Measurements from ENCODE around the gene PTPRA. TPM values are rescaled to one million over a fixed set of nuclear protein-coding genes. Genes with fewer than 3 reads are reported as not detected.
"Not testable (repeated sequence)": the region's sequence is repeated elsewhere in the genome, so short reads cannot be mapped to it uniquely, and the experiment has no call there.

Gene PTPRA, protein sequence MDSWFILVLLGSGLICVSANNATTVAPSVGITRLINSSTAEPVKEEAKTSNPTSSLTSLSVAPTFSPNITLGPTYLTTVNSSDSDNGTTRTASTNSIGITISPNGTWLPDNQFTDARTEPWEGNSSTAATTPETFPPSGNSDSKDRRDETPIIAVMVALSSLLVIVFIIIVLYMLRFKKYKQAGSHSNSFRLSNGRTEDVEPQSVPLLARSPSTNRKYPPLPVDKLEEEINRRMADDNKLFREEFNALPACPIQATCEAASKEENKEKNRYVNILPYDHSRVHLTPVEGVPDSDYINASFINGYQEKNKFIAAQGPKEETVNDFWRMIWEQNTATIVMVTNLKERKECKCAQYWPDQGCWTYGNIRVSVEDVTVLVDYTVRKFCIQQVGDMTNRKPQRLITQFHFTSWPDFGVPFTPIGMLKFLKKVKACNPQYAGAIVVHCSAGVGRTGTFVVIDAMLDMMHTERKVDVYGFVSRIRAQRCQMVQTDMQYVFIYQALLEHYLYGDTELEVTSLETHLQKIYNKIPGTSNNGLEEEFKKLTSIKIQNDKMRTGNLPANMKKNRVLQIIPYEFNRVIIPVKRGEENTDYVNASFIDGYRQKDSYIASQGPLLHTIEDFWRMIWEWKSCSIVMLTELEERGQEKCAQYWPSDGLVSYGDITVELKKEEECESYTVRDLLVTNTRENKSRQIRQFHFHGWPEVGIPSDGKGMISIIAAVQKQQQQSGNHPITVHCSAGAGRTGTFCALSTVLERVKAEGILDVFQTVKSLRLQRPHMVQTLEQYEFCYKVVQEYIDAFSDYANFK
- 54.3 to 68.4 TPM (median 54.3 TPM) in 3 replicates for total RNA-seq
- long read RNA-seq, transcript PTPRA-205 (24 exons, 3,337 nt), result minor isoform, 5 of 207 reads
- long read RNA-seq, transcript PTPRA-201 (23 exons, 3,725 nt), result major isoform, 123 of 207 reads
- long read RNA-seq, partial matches to known transcripts, result 8 of 207 reads
- long read RNA-seq, other reads (novel, unspliced or antisense), result 70 of 207 reads

DNA sequence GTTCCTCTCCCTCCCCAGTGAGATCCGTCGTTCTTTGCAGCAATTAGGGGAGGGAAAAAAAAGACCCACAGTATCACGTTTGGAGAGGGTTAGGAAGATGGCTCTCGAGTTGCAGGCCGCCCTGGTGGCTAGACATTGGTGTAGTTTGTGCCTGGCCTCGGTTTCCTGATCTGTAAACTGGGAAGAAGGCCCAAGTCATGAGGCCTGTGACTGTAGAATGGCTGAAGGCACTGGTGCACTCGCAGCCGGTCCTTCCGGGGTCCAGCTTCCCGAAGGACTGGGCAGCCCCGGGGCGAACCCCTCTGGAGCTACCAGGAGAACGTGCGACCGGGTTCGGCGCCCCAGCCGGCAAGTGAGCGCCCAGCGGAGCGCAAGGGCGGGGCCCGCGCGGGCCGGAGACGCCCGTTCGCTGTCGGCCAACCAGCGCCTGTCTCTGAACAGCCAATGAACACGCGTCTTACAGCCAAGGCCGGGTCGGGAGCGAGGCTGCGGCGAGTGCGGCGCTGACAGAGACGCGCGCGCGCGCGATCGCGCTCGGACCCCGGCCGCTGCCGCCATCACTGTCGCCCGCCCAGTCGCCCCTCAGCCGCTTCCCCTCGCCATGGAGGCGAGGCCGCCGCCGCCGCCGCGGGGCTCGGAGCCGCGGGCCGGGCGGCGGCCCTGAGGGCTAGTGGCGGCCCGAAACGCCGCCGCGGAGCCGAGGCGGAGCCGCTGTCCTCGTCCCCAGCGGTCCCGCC is at the start of gene PTPRA:
Gene PTPRA (plus strand): TSS at position 472 of the 737 bp plus-strand sequence. CDS start 90,797 bp downstream, outside the sequence.
- Mint-ChIP-seq H3K4me1 (ENCODE audit: low read depth) (peaks cover 49% of the 10 kb centered on the region), H3K9me3 (ENCODE audit: low read depth) (no peaks in the 10 kb centered on the region), H3K36me3 (ENCODE audit: low read depth) (no peaks in the 10 kb centered on the region), H3K27ac (ENCODE audit: unreplicated experiment) (peak within 1 kb of the TSS; percentile 81), H3K4me3 (ENCODE audit: unreplicated experiment) (peak within 1 kb of the TSS; percentile 90), H3K27me3 (ENCODE audit: low read depth) (no peaks in the 10 kb centered on the region)
- TF ChIP-seq, protein P1, sequence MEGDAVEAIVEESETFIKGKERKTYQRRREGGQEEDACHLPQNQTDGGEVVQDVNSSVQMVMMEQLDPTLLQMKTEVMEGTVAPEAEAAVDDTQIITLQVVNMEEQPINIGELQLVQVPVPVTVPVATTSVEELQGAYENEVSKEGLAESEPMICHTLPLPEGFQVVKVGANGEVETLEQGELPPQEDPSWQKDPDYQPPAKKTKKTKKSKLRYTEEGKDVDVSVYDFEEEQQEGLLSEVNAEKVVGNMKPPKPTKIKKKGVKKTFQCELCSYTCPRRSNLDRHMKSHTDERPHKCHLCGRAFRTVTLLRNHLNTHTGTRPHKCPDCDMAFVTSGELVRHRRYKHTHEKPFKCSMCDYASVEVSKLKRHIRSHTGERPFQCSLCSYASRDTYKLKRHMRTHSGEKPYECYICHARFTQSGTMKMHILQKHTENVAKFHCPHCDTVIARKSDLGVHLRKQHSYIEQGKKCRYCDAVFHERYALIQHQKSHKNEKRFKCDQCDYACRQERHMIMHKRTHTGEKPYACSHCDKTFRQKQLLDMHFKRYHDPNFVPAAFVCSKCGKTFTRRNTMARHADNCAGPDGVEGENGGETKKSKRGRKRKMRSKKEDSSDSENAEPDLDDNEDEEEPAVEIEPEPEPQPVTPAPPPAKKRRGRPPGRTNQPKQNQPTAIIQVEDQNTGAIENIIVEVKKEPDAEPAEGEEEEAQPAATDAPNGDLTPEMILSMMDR (IDR thresholded peaks at IDR 0.05), result no peak
- DNase-seq (ENCODE audit: low spot score), result peak; percentile 96

DNA sequence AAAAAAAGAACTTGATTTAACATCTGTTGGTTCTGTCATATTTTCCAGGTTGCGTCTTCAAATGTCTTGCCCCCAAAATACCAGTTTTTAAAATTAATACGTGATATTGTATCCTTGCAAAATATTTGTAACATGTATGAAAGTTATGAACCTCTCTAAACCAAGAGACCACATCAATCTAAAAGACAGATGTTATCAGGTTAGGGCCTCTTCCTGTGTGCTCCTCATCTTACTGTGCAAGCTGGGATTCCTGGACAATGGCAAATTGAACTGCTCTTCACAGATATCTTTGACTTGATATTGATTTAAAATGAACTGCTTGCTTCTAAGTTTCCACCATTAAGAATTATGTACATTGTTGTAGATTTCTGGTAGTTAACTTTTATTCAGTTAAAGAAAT is 47.5 kb upstream of the PTPRA start:
- Mint-ChIP-seq H3K36me3 (ENCODE audit: low read depth) (no peaks in the 10 kb centered on the region), H3K27ac (ENCODE audit: unreplicated experiment) (no peak overlapping the region), H3K27me3 (ENCODE audit: low read depth) (peaks cover 8% of the 10 kb centered on the region), H3K4me1 (ENCODE audit: low read depth) (peaks cover 6% of the 10 kb centered on the region), H3K4me3 (ENCODE audit: unreplicated experiment) (no peak overlapping the region), H3K9me3 (ENCODE audit: low read depth) (peaks cover 3% of the 10 kb centered on the region)
- no peak for DNase-seq (ENCODE audit: low spot score)
- TF ChIP-seq, protein P1 (IDR thresholded peaks at IDR 0.05), result no peak

DNA sequence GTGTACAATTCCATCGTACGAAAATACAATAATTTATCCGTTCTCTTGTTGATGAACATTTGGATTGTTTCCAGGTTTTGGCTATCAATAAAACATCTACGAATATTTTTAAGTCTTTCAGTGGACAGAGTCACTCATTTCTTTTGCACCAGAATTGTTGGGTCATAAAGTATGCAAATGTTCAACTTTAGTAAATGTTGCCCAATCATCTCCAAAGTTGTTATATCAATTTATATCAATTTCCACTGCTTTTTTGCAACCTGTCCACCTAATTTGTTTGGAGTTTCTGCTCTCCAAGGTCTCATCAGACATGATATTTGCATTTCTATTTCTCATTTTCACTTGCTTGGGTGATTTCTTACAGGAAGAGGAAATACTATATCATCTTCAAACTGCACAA is 46.6 kb upstream of the PTPRA start:
- H3K27me3 Mint-ChIP-seq (ENCODE audit: low read depth), result peaks cover 8% of the 10 kb centered on the region
- H3K9me3 Mint-ChIP-seq (ENCODE audit: low read depth), result peaks cover 3% of the 10 kb centered on the region
- H3K36me3 Mint-ChIP-seq (ENCODE audit: low read depth), result no peaks in the 10 kb centered on the region
- no peak overlapping the region for H3K4me3 Mint-ChIP-seq (ENCODE audit: unreplicated experiment)
- TF ChIP-seq, protein P1 (IDR thresholded peaks at IDR 0.05), result no peak
- H3K27ac Mint-ChIP-seq (ENCODE audit: unreplicated experiment), result no peak overlapping the region
- H3K4me1 Mint-ChIP-seq (ENCODE audit: low read depth), result peaks cover 5% of the 10 kb centered on the region
- DNase-seq (ENCODE audit: low spot score), result no peak

DNA sequence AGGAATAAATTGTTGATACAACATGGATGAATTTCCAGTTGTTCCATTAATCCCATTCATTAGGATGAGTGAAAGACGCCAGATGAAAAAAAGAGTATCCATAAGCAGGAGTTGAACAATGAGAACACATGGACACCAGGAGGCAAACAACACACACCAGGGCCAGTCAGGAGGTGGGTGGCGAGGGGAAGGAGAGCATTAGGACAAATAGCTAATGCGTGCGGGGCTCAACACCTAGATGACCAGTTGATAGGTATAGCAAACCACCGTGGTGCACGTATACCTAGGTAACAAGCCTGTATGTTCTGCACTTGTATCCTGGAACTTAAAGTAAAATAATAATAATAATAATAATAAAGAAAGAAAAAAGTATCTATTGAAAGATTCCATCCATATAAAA is 43.9 kb upstream of the PTPRA start:
- H3K36me3 Mint-ChIP-seq (ENCODE audit: low read depth), result no peaks in the 10 kb centered on the region
- peaks cover 8% of the 10 kb centered on the region for H3K27me3 Mint-ChIP-seq (ENCODE audit: low read depth)
- peaks cover 5% of the 10 kb centered on the region for H3K9me3 Mint-ChIP-seq (ENCODE audit: low read depth)

DNA sequence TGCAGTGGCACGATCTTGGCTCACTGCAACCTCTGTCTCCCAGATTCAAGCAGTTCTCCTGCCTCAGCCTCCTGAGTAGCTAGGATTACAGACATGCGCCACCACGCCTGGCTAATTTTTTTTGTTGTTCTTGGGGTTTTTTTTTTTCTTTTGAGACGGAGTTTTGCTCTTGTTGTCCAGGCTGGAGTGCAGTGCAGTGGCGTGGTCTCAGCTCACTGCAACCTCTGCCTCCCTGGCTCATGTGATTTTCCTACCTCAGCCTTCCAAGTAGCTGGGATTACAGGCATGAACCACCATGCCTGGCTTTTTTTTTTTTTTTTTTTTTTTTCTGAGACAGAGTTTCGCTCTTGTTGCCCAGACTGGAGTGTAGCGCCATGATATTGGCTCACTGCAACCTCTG is 42.1 kb upstream of the PTPRA start:
- H3K4me1 Mint-ChIP-seq (ENCODE audit: low read depth); H3K27me3 Mint-ChIP-seq (ENCODE audit: low read depth); DNase-seq (ENCODE audit: low spot score); H3K27ac Mint-ChIP-seq (ENCODE audit: unreplicated experiment); H3K9me3 Mint-ChIP-seq (ENCODE audit: low read depth); H3K36me3 Mint-ChIP-seq (ENCODE audit: low read depth); H3K4me3 Mint-ChIP-seq (ENCODE audit: unreplicated experiment): not testable (repeated sequence)

More for the DNA sequence above, 43.9 kb upstream of the PTPRA start:
- no peak for DNase-seq (ENCODE audit: low spot score)
- TF ChIP-seq, protein P1 (IDR thresholded peaks at IDR 0.05), result no peak
- peaks cover 10% of the 10 kb centered on the region for H3K4me1 Mint-ChIP-seq (ENCODE audit: low read depth)
- H3K4me3 Mint-ChIP-seq (ENCODE audit: unreplicated experiment), result no peak overlapping the region
- H3K27ac Mint-ChIP-seq (ENCODE audit: unreplicated experiment), result no peak overlapping the region
